Stimulated activated CD4-positive, alpha-beta T cell treated with anti-CD3 and anti-CD28 coated beads, Interleukin-4, amount 100 ng/mL, for 48 hours (primary cell): ENCODE data around the gene PXDN.
"Not testable (repeated sequence)": the region's sequence is repeated elsewhere in the genome, so short reads cannot be mapped to it uniquely, and the experiment has no call there.

Experiments used
- DNase-seq, 2 donors: peaks; one replicate each; pipeline ENCODE4 v3.0.0-alpha.2; 2020; ENCODE audit warnings: low read depth in 2 of 2

Gene PXDN

GRCh38 chr2:1742681-1743395 lies 1.5 kb downstream of the PXDN start:
- no peak for DNase-seq

GRCh38 chr2:1742301-1742680 lies 2.0 kb downstream of the PXDN start:
- no peak for DNase-seq

GRCh38 chr2:1741851-1742250 lies 2.5 kb downstream of the PXDN start:
- DNase-seq = no peak

- DNase-seq = no peak
Measured at GRCh38 chr2:1740716-1741589, 3.4 kb downstream of the PXDN start.

GRCh38 chr2:1739961-1740715 lies 4.2 kb downstream of the PXDN start:
- no peak for DNase-seq

- no peak for DNase-seq
Measured at GRCh38 chr2:1739322-1739957, 4.9 kb downstream of the PXDN start.

GRCh38 chr2:1738646-1739302 lies 5.5 kb downstream of the PXDN start:
- DNase-seq = no peak

GRCh38 chr2:1738163-1738562 lies 6.2 kb downstream of the PXDN start:
- no peak for DNase-seq

- no peak for DNase-seq
Measured at GRCh38 chr2:1736997-1737480, 7.3 kb downstream of the PXDN start.

- no peak for DNase-seq
Measured at GRCh38 chr2:1736045-1736444, 8.3 kb downstream of the PXDN start.

GRCh38 chr2:1733298-1733697 lies 11.0 kb downstream of the PXDN start:
- not testable (repeated sequence) for DNase-seq

- DNase-seq = no peak
Measured at GRCh38 chr2:1731963-1732768, 12.1 kb downstream of the PXDN start.

GRCh38 chr2:1731447-1731962 lies 12.8 kb downstream of the PXDN start:
- DNase-seq = no peak

GRCh38 chr2:1730015-1730927 lies 14.0 kb downstream of the PXDN start:
- no peak for DNase-seq

- DNase-seq = no peak
Measured at GRCh38 chr2:1729242-1729641, 15.1 kb downstream of the PXDN start.

- no peak for DNase-seq
Measured at GRCh38 chr2:1728821-1729220, 15.5 kb downstream of the PXDN start.

GRCh38 chr2:1727796-1728474 lies 16.4 kb downstream of the PXDN start:
- DNase-seq = no peak

GRCh38 chr2:1727101-1727771 lies 17.1 kb downstream of the PXDN start:
- DNase-seq = no peak
